HG03103 (cell line): ENCODE results near the gene FBLN2.
"Not testable (repeated sequence)": the region's sequence is repeated elsewhere in the genome, so short reads cannot be mapped to it uniquely, and the experiment has no call there.

ENCODE experiments used
- ATAC-seq: cut with Tn5 transposase; IDR thresholded peaks from one replicate; pipeline ENCODE4 v1.9.1; 2021; ENCODE audit warnings: low read depth; ENCODE audit not compliant: unreplicated experiment

Gene FBLN2

GRCh38 chr3:13544951-13545651 lies 3.8 kb upstream of the FBLN2 start:
- no peak for ATAC-seq

DNA sequence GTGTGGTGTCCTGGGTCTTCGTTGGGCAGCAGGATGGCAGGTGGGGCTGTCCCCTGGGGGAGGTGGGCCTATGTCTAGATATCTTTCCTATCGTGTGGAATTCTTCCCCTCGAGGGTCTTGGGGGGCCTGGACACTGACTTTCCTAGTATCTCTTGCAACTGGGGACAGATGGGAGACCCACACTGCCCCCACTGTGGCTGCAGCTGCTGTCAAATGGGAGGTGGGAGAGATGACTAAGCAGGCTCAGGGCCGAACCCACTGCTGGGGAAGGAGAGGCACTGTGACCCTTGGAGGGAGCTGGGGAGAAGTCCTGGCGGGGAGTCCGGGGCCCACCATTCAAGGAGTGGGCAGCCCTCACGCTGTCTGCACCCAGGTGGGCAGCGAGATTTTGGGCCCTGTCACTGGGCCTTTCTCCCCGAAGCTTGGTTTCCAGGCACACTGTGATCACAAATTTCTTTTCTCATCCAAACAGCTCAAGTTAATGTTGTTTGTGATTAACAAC lies 2.9 kb upstream of the FBLN2 start:
- no peak for ATAC-seq

DNA sequence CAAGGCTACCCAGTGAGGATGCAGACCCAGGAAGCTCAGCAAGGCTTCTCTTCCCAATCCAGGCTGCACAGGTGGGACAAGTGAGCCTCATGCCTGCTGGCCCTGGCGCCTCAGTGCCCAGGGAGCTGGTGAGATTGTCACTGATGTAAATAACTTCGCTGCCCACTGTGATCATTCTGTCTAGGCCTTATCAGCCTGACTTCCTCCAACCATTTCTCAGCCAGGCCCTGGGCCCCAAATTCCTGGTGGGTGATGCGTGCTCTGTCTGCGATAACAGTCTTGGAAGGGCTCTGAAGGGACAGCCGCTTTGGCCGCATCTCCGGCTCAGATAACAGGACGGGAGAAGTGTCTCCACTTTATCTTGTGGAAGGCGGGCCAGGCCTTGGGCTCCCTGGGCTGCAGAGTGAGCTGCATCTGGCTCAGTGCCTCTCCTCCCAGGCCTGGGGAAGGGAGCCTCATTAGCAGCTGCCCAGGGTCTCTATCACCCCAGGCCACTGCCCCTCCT lies 2.2 kb upstream of the FBLN2 start:
- no peak for ATAC-seq

DNA sequence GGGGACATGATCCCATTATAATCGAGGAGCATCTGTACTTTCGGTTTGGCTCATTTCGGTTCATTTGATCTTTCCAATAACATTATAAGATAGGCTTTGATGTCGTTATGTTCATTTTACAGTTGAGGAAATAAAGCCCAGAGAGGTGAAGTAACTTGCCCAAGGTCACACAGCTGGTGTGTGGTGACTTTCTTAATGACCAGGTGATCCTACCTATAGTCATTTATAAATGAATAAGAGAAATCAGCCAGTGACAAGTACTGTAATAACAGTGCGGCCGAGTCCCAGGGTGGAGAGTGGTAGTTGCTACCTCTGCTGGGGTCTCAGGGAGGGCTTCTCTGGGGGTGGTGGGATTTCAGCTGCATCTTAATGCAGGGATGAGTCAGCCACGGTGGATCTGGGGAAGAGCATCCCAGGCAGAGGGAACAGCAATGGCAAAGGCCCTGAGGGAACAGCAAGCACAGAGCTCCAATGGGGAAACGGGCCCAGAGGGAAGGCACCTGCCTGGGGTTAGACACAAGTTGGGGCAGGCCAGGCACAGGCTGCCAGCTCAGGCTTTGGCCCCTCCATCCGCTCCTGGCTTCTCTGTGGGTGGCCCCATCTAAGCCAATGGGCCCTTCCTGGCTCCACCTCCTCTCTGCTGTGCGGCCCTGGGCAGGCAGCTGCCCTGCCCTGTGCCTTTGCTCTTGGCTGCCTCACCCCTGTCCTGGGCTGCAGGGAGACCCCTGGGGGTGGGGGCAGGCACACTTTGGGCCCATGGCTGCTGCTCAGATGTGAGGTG lies 1.1 kb upstream of the FBLN2 start:
- no peak for ATAC-seq

DNA sequence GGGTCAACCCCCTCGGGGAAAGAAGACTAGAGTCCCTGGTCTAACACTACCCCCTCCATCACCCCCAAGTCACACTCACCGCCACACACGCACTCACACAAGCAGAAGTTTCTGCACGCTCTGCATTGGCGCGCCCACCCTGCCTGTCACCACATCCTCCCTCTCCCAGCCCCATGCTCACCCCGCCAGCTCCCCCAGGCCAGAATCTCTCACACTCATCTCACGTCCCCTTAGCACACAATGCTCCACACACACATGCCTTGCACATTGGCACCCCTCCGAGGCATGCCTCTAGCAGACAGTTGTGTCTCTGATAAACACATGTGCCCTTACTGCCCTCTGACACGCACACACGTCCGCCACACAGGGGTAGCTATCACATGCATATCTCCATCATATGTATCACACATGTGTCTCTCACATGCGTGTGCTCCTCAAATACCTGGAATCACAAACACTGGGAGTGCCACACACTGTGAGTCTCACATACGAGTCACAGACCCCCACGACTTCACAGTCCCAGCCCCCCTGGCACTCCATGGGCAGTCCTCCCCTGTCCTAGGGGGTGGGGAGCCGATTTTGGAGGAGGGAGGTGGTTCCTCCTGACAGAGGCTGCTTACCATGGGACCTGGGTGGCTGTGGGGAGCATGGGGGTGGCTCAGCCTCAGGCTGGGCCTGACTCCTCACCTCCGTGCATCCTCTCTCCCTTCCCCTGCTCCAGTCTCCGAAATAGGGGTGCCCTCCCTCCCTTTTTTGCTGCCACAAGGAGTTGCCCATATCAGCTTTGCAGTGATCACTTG lies 898 bp downstream of the FBLN2 start:
- no peak for ATAC-seq

DNA sequence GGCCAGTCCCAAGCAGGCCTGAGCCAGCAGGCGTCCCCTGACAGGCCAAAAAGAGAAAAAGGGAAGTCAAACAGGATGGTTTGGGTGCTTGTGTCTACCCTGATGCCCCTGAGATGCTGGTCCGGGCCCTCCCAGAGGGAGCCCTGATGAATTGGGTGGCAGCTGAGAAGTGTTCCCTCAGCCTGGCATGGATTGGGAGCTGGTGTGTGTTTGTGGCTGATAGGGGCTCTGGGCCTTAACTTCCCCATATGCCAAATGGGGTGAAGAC lies 1.4 kb downstream of the FBLN2 start:
- ATAC-seq: no peak

DNA sequence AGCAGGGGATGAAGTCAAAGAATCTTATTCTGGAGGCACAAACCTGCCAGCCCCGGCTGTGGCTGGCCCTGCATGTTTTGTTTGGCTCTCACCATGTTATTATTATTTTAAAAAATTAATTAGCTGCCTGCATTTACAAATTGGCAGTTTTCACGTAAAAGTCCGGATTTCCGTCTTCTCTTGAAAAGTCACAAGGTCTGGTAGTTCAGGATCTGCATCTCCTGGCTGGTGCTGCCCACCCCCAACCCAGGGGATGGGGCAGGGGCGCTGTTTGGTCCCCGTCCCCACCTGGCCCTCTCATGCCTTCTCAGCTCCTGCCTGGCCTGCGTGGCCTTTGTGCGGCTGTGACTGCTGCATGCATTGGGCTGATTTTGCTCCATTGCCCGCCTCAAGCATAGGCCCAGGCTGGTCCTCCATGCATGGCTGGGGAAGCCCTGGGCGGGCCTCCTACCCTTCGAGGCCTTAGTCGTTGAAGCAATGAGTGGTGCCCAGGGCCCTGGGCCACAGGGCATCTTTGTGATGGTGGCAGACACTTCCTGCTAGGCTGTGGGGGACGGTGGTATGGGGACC lies 2.0 kb downstream of the FBLN2 start:
- ATAC-seq: no peak

- no peak for ATAC-seq
These were observed 4.1 kb downstream of the FBLN2 start for GRCh38 chr3:13552857-13553652.

GRCh38 chr3:13553686-13554085 lies 4.8 kb downstream of the FBLN2 start:
- ATAC-seq: no peak

DNA sequence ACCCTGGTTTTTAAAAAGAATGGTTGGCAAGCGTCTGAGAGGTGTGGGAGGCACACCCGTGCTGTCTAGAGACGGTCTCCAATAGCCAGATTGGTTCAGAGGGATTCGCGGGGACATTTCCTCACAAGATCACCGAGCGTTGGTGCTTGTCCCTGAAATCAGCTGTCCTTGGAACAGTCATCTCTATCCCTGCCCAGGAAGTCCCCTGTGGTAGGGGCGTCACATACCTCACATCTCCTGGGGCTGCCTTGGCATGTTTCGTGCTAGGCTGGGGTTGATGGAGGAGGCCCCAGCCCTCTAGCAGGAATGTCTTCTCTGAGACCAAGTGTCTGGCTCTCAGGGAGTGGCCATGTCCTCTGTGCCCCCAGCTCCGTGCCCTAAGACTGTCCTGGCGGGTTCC lies 6.8 kb downstream of the FBLN2 start:
- no peak for ATAC-seq

DNA sequence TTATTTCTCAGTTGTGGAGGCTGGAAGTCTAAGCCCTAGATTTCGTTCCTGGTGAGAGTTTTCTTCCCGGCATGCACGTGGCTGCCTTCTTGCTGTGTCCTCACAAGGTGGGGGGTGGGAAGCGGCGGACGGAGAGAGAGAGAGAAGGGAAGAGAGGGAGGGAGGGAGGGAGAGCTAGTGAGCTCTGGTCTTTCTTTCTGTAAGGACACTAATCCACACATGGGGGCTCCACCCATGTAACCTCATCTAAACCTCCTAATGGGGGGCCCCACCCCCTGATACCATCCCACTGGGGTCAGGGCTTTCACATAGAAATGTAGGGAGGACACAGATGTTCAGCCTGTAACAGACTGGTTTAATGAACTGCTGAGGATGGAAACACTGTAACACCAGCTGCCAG lies 7.3 kb downstream of the FBLN2 start:
- no peak for ATAC-seq

DNA sequence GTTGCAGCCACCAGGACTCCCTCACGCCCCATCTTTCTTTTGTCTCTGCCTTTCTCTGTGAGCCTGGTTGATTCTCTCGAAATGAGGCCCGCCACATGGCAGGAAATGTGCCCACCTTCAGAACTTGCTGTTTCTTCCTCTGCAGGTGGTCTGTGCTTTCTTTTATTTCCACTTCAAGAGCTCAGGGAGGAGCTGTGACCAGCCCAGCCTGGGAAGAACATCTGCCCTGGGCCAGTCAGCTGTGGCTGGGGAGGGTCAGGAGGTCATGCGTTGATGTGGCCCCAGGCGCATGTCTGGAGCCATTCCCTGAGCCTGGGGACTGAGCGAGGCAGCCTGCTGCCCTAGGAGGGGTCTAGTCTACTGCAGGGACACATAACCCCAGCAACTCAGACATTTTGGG lies 8.0 kb downstream of the FBLN2 start:
- ATAC-seq: no peak

GRCh38 chr3:13557417-13557816 lies 8.5 kb downstream of the FBLN2 start:
- no peak for ATAC-seq

- no peak for ATAC-seq
These were observed 9.0 kb downstream of the FBLN2 start for GRCh38 chr3:13557926-13558325.

DNA sequence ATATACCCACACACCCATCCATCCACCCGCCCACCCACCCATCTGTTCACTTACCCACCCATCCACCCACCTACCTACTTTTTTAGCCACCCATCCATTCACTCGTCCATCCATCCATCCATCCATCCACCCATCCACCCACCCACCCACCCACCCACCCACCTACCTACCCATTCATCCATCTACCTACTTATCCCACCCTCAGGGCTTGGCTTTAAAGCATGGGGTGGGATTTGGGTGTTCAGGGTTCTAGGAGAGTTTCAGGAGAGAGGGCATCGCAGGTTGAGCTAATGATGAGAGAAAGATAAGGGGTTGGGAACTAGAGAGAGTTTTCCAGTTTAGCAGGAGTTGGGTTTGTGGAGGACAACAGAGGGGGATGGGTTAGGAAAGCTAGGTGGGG lies 9.7 kb downstream of the FBLN2 start:
- ATAC-seq: no peak

DNA sequence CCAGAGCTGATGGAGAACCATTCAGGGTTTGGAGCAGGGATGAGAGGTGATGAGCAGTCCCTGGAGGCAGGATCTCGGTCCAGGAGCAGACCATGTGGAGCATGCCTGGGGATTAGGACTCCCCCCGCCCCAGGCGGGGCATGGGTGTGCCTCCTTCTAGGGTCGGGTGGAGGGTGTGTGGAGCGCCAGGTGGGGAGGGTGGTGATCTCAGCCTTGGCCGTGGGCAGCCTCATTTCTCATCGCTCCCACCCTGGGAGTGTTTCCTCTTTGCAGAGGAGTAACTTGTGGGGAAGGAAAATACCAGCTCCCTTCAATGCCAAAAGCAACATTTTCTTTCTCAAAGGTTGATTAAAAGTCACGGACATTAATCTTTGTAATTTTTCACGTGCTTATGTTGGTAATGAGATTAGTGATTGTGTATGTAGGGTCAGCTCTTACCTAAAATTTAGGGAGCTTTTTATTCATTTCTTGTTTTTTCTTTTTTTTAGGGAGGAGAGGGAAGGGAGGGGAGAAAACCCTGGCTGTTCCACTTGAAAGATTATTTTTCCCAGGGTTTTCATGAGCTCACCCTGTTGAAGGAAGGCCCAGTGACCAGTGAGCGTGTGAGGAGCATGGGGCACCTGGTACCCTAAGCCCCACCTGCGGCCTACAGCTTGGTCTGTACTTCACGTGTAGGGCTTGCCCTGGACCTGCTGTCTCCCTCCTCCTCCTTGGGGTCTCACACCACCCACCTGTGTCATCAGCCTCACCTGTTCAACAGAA lies 11.0 kb downstream of the FBLN2 start:
- ATAC-seq: no peak

DNA sequence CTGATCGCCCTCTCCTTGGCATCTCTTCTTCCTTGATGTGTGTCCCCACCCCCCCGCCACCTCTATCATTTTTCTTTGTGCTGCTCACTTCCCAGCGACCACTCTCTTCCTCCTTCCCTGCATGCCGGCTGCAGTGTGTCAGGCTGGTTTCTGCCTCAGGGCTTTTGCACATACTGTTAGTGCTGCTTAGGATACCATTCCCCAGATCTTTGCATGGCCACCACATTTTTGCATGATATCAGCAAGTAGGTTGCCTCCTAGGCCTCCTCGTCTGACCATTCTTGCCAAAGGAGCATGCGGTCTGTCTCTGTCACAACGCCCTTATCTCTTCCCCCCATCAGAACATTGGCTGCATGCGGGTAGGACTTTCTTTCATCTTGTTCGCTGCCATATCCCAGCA lies 12.5 kb downstream of the FBLN2 start:
- ATAC-seq: no peak

DNA sequence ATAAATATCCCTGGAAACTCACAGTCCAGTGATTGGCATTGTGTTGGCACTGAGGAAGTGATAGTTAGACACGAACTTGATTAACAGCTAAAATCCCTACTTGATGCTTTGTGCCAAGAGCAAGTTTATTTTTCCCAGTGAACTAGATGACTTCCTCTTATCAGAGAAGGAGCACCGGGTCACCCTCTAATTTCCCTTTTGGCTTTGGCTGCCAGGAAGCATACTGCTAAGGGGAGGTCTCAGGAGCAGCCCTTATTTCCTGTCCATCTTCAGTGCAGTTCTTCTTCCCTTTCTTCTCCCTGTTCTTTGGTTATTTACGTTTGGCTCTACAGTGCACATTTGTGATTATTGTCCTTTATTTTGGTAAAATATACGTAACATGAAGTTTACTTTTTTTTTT lies 13.0 kb downstream of the FBLN2 start:
- ATAC-seq: no peak

DNA sequence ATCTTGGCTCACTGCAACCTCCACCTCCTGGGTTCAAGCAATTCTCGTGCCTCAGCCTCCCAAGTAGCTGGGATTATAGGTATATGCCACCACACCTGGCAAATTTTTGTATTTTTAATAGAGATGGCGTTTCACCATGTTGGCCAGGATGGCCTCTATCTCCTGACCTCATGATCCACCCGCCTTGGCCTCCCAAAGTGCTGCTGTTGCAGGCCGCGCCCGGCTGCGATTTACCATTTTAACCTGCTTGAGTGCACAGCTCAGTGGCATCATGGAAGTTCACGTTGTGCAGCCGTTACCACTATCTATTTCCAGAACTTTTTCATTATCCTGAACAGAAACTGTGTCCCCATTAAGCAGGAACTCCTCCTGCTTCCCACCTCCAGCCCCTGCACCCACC lies 13.5 kb downstream of the FBLN2 start:
- not testable (repeated sequence) for ATAC-seq
